ENCODE results near the gene FABP1.

DNA sequence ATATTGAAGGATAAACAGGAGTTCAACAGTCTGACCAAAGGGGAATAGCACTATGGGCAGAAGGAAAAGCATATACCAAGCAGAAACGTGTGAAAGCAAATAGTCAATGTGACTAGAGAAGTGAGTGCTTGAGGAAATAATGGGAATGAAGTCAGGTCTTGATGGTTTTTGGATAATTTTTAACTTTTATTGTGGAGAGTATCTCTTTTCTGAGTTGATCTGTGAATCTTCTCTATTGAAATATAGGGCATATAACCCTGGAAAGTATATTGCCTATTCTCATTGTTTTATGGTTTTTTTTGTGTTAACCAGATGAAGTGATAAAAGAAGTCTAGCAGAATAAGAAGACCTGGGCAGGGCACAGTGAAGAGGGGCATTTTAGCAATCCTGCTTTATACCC lies 16.4 kb upstream of the FABP1 start:
- TF ChIP-seq ESRRA (IDR thresholded peaks at IDR 0.05; ENCODE audit: borderline replicate concordance, low read length) = no peak
- TF ChIP-seq CTCF (IDR thresholded peaks at IDR 0.05) = no peak
- no peak for TF ChIP-seq RCOR1 (IDR thresholded peaks at IDR 0.05; ENCODE audit: low read depth, low read length)
- TF ChIP-seq TP53 (CRISPR knock-in tag; IDR thresholded peaks at IDR 0.05) = no peak
- no peak for TF ChIP-seq MYC (IDR thresholded peaks at IDR 0.05; ENCODE audit: borderline replicate concordance, low read length)
- TF ChIP-seq BCL3 (IDR thresholded peaks at IDR 0.05) = no peak
- no peak for TF ChIP-seq MAFK (IDR thresholded peaks at IDR 0.05; ENCODE audit: partially characterized antibody)
- TF ChIP-seq, protein P1, sequence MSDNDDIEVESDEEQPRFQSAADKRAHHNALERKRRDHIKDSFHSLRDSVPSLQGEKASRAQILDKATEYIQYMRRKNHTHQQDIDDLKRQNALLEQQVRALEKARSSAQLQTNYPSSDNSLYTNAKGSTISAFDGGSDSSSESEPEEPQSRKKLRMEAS (IDR thresholded peaks at IDR 0.05) = no peak
- no peak for TF ChIP-seq ZFP36 (IDR thresholded peaks at IDR 0.05; ENCODE audit: borderline replicate concordance, partially characterized antibody)
- TF ChIP-seq KDM5A (IDR thresholded peaks at IDR 0.05) = no peak
- no peak for TF ChIP-seq RFX5 (IDR thresholded peaks at IDR 0.05)
